ENCODE data around the gene ADIPOR2.

DNA sequence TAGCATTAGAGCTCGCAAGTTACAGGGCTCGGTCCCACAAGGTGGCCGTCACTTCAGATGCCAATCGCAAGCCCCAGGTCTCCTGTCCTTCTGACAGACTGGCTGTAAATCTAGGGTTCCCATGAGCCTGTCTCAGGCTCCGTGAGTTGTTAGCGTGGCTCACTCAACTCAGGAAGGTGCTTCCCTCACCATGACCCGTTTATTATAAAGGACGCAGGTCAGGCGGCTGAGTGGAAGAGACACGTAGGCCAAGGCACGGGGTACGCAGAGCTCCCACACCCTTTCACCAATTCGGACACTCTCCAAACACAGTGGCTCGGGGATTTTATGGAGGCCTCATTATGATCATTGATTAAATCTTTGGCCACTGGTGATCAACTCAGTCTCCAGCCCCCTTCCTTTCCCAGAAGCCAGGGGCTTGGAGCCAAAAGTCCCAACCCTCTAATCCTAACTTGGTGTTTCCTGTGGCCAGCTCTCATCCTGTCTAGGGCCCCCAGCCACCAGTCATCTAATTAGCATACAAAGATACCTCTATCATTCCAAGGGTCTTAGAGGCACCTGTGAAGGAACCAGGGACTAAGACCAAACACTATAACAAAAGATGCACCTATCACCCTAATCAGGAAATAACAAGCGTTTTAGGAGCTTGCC lies 103.7 kb downstream of the ADIPOR2 start:
- TF ChIP-seq, protein P1, sequence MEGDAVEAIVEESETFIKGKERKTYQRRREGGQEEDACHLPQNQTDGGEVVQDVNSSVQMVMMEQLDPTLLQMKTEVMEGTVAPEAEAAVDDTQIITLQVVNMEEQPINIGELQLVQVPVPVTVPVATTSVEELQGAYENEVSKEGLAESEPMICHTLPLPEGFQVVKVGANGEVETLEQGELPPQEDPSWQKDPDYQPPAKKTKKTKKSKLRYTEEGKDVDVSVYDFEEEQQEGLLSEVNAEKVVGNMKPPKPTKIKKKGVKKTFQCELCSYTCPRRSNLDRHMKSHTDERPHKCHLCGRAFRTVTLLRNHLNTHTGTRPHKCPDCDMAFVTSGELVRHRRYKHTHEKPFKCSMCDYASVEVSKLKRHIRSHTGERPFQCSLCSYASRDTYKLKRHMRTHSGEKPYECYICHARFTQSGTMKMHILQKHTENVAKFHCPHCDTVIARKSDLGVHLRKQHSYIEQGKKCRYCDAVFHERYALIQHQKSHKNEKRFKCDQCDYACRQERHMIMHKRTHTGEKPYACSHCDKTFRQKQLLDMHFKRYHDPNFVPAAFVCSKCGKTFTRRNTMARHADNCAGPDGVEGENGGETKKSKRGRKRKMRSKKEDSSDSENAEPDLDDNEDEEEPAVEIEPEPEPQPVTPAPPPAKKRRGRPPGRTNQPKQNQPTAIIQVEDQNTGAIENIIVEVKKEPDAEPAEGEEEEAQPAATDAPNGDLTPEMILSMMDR (conservative IDR thresholded peaks at IDR 0.05; ENCODE audit: low read length): no peak
- TF ChIP-seq EZH2phosphoT487 (IDR thresholded peaks at IDR 0.05; ENCODE audit: borderline replicate concordance, low read depth, low read length): no peak
